ENCODE data around the gene AGPAT3. TPM values are rescaled to one million over a fixed set of nuclear protein-coding genes. Genes with fewer than 3 reads are reported as not detected.

The AGPAT3 gene
- total RNA-seq, 1 donor from 2014 or later: 57.7 TPM

DNA sequence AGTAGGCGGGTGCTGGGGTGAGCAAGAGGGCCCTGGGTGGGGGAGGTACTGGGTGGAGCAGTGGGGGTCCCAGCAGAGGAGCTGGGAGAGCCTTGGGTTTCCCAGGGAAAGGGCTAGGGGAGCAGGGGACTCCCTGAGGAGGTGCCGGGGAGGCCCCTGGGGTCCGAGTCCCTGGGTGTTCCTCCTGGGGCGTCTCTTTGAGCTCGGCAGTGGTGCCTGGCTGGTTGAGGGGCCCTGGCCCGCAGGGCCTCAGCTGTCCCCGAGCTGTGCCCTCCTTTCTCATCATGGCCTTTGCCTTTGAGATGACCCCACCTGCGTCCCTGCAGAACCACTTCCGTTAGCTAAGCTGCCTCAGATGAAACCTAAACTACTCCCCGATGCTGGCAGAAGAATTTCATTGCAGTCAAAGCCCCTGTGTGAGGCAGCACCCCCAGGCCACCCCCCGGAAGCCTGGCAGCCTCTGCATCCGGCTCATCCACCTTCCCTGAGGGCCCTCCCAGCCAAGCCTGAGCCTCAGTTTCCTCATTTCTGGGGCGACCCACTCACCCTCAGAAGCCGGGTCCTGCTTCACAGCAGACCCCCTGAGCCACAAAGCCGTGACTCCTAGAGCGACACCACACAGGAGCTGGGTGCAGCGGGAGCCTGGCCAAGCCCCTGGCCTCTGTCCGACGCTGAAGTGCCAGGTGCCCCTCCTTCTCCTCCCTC lies 103.5 kb downstream of the AGPAT3 start:
- ChIA-PET CTCF (no interaction called here), POLR2A (no interaction called here)
- ATAC-seq (ENCODE audit: low read depth): no peak
- TF ChIP-seq, protein P1, sequence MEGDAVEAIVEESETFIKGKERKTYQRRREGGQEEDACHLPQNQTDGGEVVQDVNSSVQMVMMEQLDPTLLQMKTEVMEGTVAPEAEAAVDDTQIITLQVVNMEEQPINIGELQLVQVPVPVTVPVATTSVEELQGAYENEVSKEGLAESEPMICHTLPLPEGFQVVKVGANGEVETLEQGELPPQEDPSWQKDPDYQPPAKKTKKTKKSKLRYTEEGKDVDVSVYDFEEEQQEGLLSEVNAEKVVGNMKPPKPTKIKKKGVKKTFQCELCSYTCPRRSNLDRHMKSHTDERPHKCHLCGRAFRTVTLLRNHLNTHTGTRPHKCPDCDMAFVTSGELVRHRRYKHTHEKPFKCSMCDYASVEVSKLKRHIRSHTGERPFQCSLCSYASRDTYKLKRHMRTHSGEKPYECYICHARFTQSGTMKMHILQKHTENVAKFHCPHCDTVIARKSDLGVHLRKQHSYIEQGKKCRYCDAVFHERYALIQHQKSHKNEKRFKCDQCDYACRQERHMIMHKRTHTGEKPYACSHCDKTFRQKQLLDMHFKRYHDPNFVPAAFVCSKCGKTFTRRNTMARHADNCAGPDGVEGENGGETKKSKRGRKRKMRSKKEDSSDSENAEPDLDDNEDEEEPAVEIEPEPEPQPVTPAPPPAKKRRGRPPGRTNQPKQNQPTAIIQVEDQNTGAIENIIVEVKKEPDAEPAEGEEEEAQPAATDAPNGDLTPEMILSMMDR (IDR thresholded peaks at IDR 0.05): no peak
- intact Hi-C loops (cut with micrococcal nuclease): no loop called here
- Mint-ChIP-seq H3K36me3 (ENCODE audit: low read depth) (peaks cover 49% of the 10 kb centered on the region), H3K9me3 (no peaks in the 10 kb centered on the region), H3K27me3 (no peaks in the 10 kb centered on the region), H3K4me1 (no peaks in the 10 kb centered on the region), H3K27ac (no peak overlapping the region), H3K4me3 (no peak overlapping the region)
- DNase-seq: no peak

DNA sequence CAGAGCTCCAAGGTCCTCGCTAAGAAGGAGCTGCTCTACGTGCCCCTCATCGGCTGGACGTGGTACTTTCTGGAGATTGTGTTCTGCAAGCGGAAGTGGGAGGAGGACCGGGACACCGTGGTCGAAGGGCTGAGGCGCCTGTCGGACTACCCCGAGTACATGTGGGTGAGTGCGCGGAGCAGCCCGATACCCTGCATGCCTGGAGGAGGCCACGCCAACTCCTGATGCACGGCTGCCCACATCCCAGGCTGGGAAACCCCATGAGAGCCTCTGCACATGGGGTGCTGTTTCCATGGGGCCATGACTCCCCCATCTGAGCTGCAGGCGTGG lies 104.1 kb downstream of the AGPAT3 start:
- TF ChIP-seq, protein P1 (IDR thresholded peaks at IDR 0.05): no peak
- intact Hi-C loops (cut with micrococcal nuclease): no loop called here
- Mint-ChIP-seq H3K4me1 (no peaks in the 10 kb centered on the region), H3K9me3 (no peaks in the 10 kb centered on the region), H3K36me3 (ENCODE audit: low read depth) (peaks cover 51% of the 10 kb centered on the region), H3K27ac (no peak overlapping the region), H3K4me3 (no peak overlapping the region), H3K27me3 (no peaks in the 10 kb centered on the region)
- ChIA-PET POLR2A (no interaction called here), CTCF (no interaction called here)
- no peak for ATAC-seq (ENCODE audit: low read depth)
- DNase-seq: no peak

DNA sequence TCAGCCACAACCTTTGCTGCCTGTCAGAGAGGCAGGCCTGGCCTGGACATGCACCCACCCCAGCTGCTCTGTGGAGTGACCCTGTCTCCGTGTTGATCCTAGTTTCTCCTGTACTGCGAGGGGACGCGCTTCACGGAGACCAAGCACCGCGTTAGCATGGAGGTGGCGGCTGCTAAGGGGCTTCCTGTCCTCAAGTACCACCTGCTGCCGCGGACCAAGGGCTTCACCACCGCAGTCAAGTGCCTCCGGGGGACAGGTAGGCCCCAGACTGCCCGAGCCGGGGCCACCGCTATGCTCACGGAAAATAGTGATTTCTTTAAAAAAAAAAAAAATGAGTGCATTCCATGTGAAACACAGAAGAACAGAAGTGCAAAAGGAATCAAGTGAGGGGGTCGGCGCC lies 105.5 kb downstream of the AGPAT3 start:
- Mint-ChIP-seq H3K27ac (no peak overlapping the region), H3K4me1 (peaks cover 7% of the 10 kb centered on the region), H3K4me3 (no peak overlapping the region), H3K27me3 (no peaks in the 10 kb centered on the region), H3K9me3 (no peaks in the 10 kb centered on the region), H3K36me3 (ENCODE audit: low read depth) (peaks cover 48% of the 10 kb centered on the region)
- POLR2A ChIA-PET: no interaction called here
- CTCF ChIA-PET: no interaction called here
- ATAC-seq (ENCODE audit: low read depth) (no peak), DNase-seq (no peak)
- TF ChIP-seq, protein P1 (IDR thresholded peaks at IDR 0.05): no peak
- intact Hi-C loops (cut with micrococcal nuclease): no loop called here

DNA sequence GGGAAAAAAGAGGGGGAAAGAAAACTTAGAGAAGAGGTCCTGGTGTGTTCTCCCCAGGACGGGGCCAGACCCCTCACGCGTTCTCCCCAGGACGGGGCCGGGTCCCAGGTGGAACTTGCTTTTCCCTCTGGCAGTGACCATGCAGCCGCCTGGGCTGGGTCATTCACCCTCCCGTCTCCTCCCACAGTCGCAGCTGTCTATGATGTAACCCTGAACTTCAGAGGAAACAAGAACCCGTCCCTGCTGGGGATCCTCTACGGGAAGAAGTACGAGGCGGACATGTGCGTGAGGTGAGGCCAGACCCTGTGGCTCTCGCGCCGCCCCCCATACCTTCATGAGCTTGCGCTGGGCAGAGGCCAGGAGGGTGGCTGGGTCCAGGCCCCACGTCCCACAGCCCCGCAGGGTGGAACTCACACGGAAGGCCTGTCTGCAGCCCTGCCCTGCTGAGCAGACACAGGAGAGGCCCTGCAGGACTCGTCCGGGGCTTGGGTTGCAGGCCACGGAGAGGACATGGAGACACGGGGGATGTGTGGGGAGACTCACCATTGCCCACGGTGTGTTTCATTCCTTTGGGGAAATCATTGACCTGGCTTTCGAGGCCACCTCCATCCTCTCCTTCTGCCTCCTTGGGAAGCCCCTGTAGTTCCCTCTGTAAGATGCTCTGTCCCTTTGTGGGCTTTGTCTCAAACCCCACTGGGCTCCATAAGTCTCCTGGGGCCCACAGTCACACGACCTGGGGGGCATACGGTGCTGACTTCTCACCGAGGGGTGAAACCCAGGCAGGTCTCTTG lies 106.4 kb downstream of the AGPAT3 start:
- no peak overlapping the region for H3K4me3 Mint-ChIP-seq
- ATAC-seq (ENCODE audit: low read depth): no peak
- peaks cover 49% of the 10 kb centered on the region for H3K36me3 Mint-ChIP-seq (ENCODE audit: low read depth)
- peaks cover 9% of the 10 kb centered on the region for H3K4me1 Mint-ChIP-seq
- no peaks in the 10 kb centered on the region for H3K27me3 Mint-ChIP-seq
- intact Hi-C loops (cut with micrococcal nuclease): no loop called here
- TF ChIP-seq, protein P1 (IDR thresholded peaks at IDR 0.05): no peak
- CTCF ChIA-PET: no interaction called here
- H3K9me3 Mint-ChIP-seq: no peaks in the 10 kb centered on the region
- no peak overlapping the region for H3K27ac Mint-ChIP-seq
- DNase-seq: no peak
- POLR2A ChIA-PET: no interaction called here

DNA sequence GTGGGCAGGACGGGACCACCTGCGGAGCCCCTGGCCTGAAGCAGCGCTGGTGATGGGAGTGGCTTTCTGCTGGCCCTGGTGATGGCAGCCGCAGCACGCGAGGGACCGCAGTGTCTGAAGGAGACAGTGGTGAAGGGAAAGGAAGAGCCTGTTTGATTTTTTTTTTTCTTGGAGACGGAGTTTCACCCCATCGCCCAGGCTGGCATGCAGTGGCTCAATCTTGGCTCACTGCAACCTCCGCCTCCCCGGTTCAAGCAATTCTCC lies 106.9 kb downstream of the AGPAT3 start:
- intact Hi-C loops (cut with micrococcal nuclease): no loop called here
- no peaks in the 10 kb centered on the region for H3K27me3 Mint-ChIP-seq
- DNase-seq: no peak
- TF ChIP-seq, protein P1 (IDR thresholded peaks at IDR 0.05): no peak
- H3K36me3 Mint-ChIP-seq (ENCODE audit: low read depth): peaks cover 46% of the 10 kb centered on the region
- no peak overlapping the region for H3K4me3 Mint-ChIP-seq
- H3K4me1 Mint-ChIP-seq: peaks cover 9% of the 10 kb centered on the region
- H3K27ac Mint-ChIP-seq: no peak overlapping the region
- ATAC-seq (ENCODE audit: low read depth): no peak
- POLR2A ChIA-PET: no interaction called here
- H3K9me3 Mint-ChIP-seq: no peaks in the 10 kb centered on the region
- CTCF ChIA-PET: no interaction called here

Measured in activated B cell treated with CpG ODN at 0.5 μM for 24 hours (primary cell).